HepG2 (cell line): ENCODE measurements around the gene SELPLG. TPM values are rescaled to one million over a fixed set of nuclear protein-coding genes. Genes with fewer than 3 reads are reported as not detected.
A peak's percentile ranks its signal among the peaks of the same experiment; 100 is the strongest.

Source experiments
- GABPA ChIP-seq, 2 experiments: IDR thresholded peaks; 2 replicates each; pipeline ENCODE4 v1.6.1; 2011 to 2016; ENCODE audit warnings: low read depth in 2 of 2, low read length in 1 of 2, missing biosample characterization in 1 of 2, missing genetic modification characterization in 1 of 2
- GATAD1 ChIP-seq: IDR thresholded peaks from 2 replicates; pipeline ENCODE4 v1.6.1; 2016; ENCODE audit warnings: missing genetic modification reagents, missing compliant biosample characterization
- ISX ChIP-seq: sonication (generic); formaldehyde crosslinking; conservative IDR thresholded peaks from 2 replicates; pipeline ENCODE4 v1.5.0; 2020; ENCODE audit warnings: missing genetic modification reagents
- MAFF ChIP-seq: IDR thresholded peaks from 2 replicates; pipeline ENCODE4 v1.6.1; 2011; ENCODE audit warnings: low read depth, low read length, improper control_type of control experiment
- NCOR1 ChIP-seq: fragments of 200-600 bp; sonication (generic); IDR thresholded peaks from 2 replicates; pipeline ENCODE4 v1.7.0; 2017; ENCODE audit warnings: antibody characterized with exemption, low read length, borderline replicate concordance
- NKX3-1 ChIP-seq: sonication (generic); formaldehyde crosslinking; IDR thresholded peaks from 2 replicates; pipeline ENCODE4 v1.5.0; 2020; ENCODE audit warnings: missing genetic modification reagents
- SKI ChIP-seq: fragments of 450-650 bp; IDR thresholded peaks from one replicate; pipeline ENCODE4 v1.6.1; 2018; ENCODE audit warnings: mild to moderate bottlenecking; ENCODE audit not compliant: partially characterized antibody
- TBX3 ChIP-seq: fragments of 450-650 bp; IDR thresholded peaks from 2 replicates; pipeline ENCODE4 v1.6.1; 2017; ENCODE audit warnings: antibody characterized with exemption, mild to moderate bottlenecking, inconsistent platforms, borderline replicate concordance
- ZBTB21 ChIP-seq: sonication (generic); formaldehyde crosslinking; IDR thresholded peaks from 2 replicates; pipeline ENCODE4 v1.4.0; 2020; ENCODE audit warnings: missing genetic modification reagents
- ZC3H13 ChIP-seq: sonication (generic); formaldehyde crosslinking; IDR thresholded peaks from 2 replicates; pipeline ENCODE4 v1.8.1; 2023; ENCODE audit warnings: mild to moderate bottlenecking, missing genetic modification reagents, moderate library complexity
- ZFP41 ChIP-seq: sonication (generic); formaldehyde crosslinking; IDR thresholded peaks from 2 replicates; pipeline ENCODE4 v1.4.0; 2020; ENCODE audit warnings: mild to moderate bottlenecking, missing genetic modification reagents, borderline replicate concordance
- ZNF160 ChIP-seq: sonication (generic); formaldehyde crosslinking; IDR thresholded peaks from 2 replicates; pipeline ENCODE4 v1.8.0; 2022; ENCODE audit warnings: mild to moderate bottlenecking, inconsistent platforms, missing genetic modification reagents
- ZNF256 ChIP-seq: sonication (generic); formaldehyde crosslinking; conservative IDR thresholded peaks from 2 replicates; pipeline ENCODE4 v1.4.0; 2020; ENCODE audit warnings: missing genetic modification reagents
- ZNF3 ChIP-seq: IDR thresholded peaks from 2 replicates; pipeline ENCODE4 v1.7.0; 2017; ENCODE audit warnings: inconsistent platforms
- ZNF496 ChIP-seq: sonication (generic); formaldehyde crosslinking; IDR thresholded peaks from 2 replicates; pipeline ENCODE4 v1.8.1; 2023; ENCODE audit warnings: mild to moderate bottlenecking, moderate library complexity, missing genetic modification reagents; ENCODE audit not compliant: insufficient replicate concordance
- polyA plus RNA-seq, 8 experiments: library from polyadenylated mRNA; depleted of rRNA in 3 of 8; stranded (reverse) in 7 of 8; unstranded in 1 of 8; fragments of >200 nt; fragmentation: Illumina TruSeq in 4 of 8; extraction: Trizol in 4 of 8; gene quantifications; 2 replicates each; pipeline versions ENCODE4 v1.2.1 to v1.2.3, GENCODE V29; 2011 to 2016; ENCODE audit warnings: low read depth in 4 of 8, missing spikeins in 1 of 8, mixed read lengths in 1 of 8; ENCODE audit not compliant: insufficient read depth in 1 of 8
- total RNA-seq, 5 experiments: library from RNA; depleted of rRNA; stranded (reverse); fragments of >200 nt; fragmentation: Illumina TruSeq; extraction: Trizol; gene quantifications; 2 replicates each; pipeline ENCODE4 v1.2.3, GENCODE V29; 2016; ENCODE audit warnings: low read depth in 1 of 5
- TF ChIP-seq, protein P1 (sequence below): fragments of 450-650 bp; IDR thresholded peaks from 2 replicates; pipeline ENCODE4 v1.6.1; 2017; ENCODE audit warnings: mild to moderate bottlenecking
- TF ChIP-seq, protein P2 (sequence below): sonication (generic); formaldehyde crosslinking; IDR thresholded peaks from 2 replicates; pipeline ENCODE4 v1.8.0; 2022; ENCODE audit warnings: mild to moderate bottlenecking, missing genetic modification reagents, moderate library complexity
- TF ChIP-seq, protein P3 (sequence below): IDR thresholded peaks from 2 replicates; pipeline ENCODE4 v1.6.1; 2016
- TF ChIP-seq, protein P4 (sequence below): sonication (generic); formaldehyde crosslinking; IDR thresholded peaks from 2 replicates; pipeline ENCODE4 v1.4.0; 2020; ENCODE audit warnings: missing genetic modification reagents, borderline replicate concordance
- TF ChIP-seq, protein P5 (sequence below): IDR thresholded peaks from 2 replicates; pipeline ENCODE4 v1.6.1; 2016; ENCODE audit warnings: mild to moderate bottlenecking

The SELPLG gene
- total and polyA plus RNA-seq, 2 of the 13 experiments (the other 11 are each of a cell fraction or from before 2014, with no cell fraction given): 0.12 TPM; not detected in 1

DNA sequence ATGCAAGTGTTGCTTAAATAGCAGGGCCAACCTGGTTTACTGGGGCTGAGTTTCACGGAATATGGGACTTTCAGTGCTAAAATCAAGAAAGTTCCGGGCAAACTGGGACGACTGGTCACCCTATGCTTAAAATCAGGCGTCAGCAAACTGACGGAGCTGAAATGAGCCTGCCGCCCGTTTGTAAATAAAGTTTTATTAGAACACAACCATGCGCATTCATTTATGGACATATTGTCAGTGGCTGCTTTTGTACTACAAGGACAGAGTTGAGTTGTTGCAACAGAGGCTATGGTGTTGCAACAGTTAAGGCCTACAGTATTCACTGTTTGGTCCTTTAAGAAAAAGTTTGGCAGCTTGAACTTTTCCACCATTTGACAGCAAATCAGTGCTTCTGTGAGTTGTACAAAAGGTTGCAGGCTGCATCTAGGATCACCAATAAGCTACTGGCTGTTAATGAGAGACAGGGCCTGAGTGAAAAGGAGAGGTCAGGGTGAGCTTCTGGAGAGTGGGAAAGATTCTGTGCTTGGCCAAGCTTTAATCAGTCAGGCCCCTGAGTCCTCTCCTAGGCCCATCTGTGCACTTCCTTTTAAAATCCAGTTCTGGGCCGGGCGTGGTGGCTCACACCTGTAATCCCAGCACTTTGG, 13.3 kb downstream of the SELPLG start (continued):
- TF ChIP-seq, protein P1, sequence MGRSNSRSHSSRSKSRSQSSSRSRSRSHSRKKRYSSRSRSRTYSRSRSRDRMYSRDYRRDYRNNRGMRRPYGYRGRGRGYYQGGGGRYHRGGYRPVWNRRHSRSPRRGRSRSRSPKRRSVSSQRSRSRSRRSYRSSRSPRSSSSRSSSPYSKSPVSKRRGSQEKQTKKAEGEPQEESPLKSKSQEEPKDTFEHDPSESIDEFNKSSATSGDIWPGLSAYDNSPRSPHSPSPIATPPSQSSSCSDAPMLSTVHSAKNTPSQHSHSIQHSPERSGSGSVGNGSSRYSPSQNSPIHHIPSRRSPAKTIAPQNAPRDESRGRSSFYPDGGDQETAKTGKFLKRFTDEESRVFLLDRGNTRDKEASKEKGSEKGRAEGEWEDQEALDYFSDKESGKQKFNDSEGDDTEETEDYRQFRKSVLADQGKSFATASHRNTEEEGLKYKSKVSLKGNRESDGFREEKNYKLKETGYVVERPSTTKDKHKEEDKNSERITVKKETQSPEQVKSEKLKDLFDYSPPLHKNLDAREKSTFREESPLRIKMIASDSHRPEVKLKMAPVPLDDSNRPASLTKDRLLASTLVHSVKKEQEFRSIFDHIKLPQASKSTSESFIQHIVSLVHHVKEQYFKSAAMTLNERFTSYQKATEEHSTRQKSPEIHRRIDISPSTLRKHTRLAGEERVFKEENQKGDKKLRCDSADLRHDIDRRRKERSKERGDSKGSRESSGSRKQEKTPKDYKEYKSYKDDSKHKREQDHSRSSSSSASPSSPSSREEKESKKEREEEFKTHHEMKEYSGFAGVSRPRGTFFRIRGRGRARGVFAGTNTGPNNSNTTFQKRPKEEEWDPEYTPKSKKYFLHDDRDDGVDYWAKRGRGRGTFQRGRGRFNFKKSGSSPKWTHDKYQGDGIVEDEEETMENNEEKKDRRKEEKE: no peak
- TF ChIP-seq ZNF160 (CRISPR knock-in tag): no peak
- TF ChIP-seq, protein P2, sequence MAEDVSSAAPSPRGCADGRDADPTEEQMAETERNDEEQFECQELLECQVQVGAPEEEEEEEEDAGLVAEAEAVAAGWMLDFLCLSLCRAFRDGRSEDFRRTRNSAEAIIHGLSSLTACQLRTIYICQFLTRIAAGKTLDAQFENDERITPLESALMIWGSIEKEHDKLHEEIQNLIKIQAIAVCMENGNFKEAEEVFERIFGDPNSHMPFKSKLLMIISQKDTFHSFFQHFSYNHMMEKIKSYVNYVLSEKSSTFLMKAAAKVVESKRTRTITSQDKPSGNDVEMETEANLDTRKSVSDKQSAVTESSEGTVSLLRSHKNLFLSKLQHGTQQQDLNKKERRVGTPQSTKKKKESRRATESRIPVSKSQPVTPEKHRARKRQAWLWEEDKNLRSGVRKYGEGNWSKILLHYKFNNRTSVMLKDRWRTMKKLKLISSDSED (CRISPR knock-in tag): no peak
- TF ChIP-seq ISX (CRISPR knock-in tag): no peak
- no peak for TF ChIP-seq ZBTB21
- TF ChIP-seq ZNF3 (CRISPR knock-in tag): no peak
- no peak for TF ChIP-seq ZNF496 (CRISPR knock-in tag)
- no peak for TF ChIP-seq ZC3H13 (CRISPR knock-in tag)
- no peak for TF ChIP-seq GABPA (IDR thresholded peaks at IDR 0.05; ENCODE audit: low read depth, low read length)
- TF ChIP-seq GABPA (CRISPR knock-in tag; IDR thresholded peaks at IDR 0.05; ENCODE audit: low read depth): peak; percentile 45; the same call in 1 of the 2 replicates
- no peak for TF ChIP-seq SKI
- no peak for TF ChIP-seq NKX3-1 (CRISPR knock-in tag)
- TF ChIP-seq ZNF256 (CRISPR knock-in tag): no peak
- TF ChIP-seq NCOR1: no peak
- TF ChIP-seq MAFF: 0 out of 2 replicates have a peak, but pooled peaks have one; percentile 2
- TF ChIP-seq GATAD1 (CRISPR knock-in tag): no peak; the same call in 1 of the 2 replicates
- TF ChIP-seq, protein P3, sequence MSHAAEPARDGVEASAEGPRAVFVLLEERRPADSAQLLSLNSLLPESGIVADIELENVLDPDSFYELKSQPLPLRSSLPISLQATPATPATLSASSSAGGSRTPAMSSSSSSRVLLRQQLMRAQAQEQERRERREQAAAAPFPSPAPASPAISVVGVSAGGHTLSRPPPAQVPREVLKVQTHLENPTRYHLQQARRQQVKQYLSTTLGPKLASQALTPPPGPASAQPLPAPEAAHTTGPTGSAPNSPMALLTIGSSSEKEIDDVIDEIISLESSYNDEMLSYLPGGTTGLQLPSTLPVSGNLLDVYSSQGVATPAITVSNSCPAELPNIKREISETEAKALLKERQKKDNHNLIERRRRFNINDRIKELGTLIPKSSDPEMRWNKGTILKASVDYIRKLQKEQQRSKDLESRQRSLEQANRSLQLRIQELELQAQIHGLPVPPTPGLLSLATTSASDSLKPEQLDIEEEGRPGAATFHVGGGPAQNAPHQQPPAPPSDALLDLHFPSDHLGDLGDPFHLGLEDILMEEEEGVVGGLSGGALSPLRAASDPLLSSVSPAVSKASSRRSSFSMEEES (CRISPR knock-in tag): no peak
- TF ChIP-seq, protein P4, sequence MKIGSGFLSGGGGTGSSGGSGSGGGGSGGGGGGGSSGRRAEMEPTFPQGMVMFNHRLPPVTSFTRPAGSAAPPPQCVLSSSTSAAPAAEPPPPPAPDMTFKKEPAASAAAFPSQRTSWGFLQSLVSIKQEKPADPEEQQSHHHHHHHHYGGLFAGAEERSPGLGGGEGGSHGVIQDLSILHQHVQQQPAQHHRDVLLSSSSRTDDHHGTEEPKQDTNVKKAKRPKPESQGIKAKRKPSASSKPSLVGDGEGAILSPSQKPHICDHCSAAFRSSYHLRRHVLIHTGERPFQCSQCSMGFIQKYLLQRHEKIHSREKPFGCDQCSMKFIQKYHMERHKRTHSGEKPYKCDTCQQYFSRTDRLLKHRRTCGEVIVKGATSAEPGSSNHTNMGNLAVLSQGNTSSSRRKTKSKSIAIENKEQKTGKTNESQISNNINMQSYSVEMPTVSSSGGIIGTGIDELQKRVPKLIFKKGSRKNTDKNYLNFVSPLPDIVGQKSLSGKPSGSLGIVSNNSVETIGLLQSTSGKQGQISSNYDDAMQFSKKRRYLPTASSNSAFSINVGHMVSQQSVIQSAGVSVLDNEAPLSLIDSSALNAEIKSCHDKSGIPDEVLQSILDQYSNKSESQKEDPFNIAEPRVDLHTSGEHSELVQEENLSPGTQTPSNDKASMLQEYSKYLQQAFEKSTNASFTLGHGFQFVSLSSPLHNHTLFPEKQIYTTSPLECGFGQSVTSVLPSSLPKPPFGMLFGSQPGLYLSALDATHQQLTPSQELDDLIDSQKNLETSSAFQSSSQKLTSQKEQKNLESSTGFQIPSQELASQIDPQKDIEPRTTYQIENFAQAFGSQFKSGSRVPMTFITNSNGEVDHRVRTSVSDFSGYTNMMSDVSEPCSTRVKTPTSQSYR (CRISPR knock-in tag): no peak
- no peak for TF ChIP-seq ZFP41
- no peak for TF ChIP-seq TBX3
- TF ChIP-seq, protein P5, sequence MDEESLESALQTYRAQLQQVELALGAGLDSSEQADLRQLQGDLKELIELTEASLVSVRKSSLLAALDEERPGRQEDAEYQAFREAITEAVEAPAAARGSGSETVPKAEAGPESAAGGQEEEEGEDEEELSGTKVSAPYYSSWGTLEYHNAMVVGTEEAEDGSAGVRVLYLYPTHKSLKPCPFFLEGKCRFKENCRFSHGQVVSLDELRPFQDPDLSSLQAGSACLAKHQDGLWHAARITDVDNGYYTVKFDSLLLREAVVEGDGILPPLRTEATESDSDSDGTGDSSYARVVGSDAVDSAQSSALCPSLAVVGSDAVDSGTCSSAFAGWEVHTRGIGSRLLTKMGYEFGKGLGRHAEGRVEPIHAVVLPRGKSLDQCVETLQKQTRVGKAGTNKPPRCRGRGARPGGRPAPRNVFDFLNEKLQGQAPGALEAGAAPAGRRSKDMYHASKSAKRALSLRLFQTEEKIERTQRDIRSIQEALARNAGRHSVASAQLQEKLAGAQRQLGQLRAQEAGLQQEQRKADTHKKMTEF (CRISPR knock-in tag): 0 out of 2 replicates have a peak, but pooled peaks have one; percentile 26
